Esophagus squamous epithelium (tissue), 4 donors: ENCODE data around the gene CRHR1.

ENCODE experiments used
- POLR2A ChIP-seq, 4 donors: fragments of 450-650 bp; IDR thresholded peaks; one replicate each; pipeline ENCODE4 v1.6.1; 2017; ENCODE audit warnings: antibody characterized with exemption in 4 of 4, mild to moderate bottlenecking in 4 of 4, moderate library complexity in 3 of 4
- TF ChIP-seq, protein P1 (sequence below), 6 experiments: fragments of 450-650 bp in 4 of 6; fragments of 200-600 bp in 2 of 6; sonication (generic) in 2 of 6; IDR thresholded peaks; one replicate each; pipeline ENCODE4 v1.5.1; 2016 to 2019; ENCODE audit warnings: antibody characterized with exemption in 6 of 6, mild to moderate bottlenecking in 4 of 6, moderate library complexity in 4 of 6

DNA sequence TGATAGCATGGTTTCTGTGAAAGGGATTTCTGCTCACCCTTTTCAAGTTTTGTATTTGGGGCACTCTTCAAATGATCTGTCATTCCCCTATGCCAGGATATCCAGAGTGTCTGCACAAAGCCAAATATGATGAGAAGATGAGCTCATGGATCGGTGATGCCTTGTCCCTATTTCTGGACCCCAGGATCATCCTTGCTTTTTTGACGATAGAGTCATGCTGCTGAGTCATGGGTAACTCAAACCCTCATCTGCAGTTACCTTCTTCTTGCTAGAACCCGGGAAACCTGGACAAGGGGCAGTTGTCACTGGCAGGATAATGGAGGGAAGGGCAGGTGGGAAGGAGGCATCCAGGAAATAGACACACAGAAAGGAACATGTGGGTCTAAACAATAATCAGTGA is 92.4 kb downstream of the CRHR1 start:
- no peak for TF ChIP-seq POLR2A (IDR thresholded peaks at IDR 0.05)
- TF ChIP-seq, protein P1, sequence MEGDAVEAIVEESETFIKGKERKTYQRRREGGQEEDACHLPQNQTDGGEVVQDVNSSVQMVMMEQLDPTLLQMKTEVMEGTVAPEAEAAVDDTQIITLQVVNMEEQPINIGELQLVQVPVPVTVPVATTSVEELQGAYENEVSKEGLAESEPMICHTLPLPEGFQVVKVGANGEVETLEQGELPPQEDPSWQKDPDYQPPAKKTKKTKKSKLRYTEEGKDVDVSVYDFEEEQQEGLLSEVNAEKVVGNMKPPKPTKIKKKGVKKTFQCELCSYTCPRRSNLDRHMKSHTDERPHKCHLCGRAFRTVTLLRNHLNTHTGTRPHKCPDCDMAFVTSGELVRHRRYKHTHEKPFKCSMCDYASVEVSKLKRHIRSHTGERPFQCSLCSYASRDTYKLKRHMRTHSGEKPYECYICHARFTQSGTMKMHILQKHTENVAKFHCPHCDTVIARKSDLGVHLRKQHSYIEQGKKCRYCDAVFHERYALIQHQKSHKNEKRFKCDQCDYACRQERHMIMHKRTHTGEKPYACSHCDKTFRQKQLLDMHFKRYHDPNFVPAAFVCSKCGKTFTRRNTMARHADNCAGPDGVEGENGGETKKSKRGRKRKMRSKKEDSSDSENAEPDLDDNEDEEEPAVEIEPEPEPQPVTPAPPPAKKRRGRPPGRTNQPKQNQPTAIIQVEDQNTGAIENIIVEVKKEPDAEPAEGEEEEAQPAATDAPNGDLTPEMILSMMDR (IDR thresholded peaks at IDR 0.05) = no peak
